ENCODE measurements around the gene PTPN18. TPM values are rescaled to one million over a fixed set of nuclear protein-coding genes. Genes with fewer than 3 reads are reported as not detected.

The PTPN18 gene
- total RNA-seq, 1 donor from 2014 or later = 26.0 TPM

- Mint-ChIP-seq H3K4me3 (ENCODE audit: unreplicated experiment) (no peak overlapping the region), H3K9me3 (ENCODE audit: low read depth) (no peaks in the 10 kb centered on the region), H3K4me1 (ENCODE audit: low read depth) (peaks cover 32% of the 10 kb centered on the region), H3K27me3 (ENCODE audit: low read depth) (no peaks in the 10 kb centered on the region), H3K36me3 (ENCODE audit: low read depth) (peaks cover 20% of the 10 kb centered on the region), H3K27ac (ENCODE audit: unreplicated experiment) (no peak overlapping the region)
- TF ChIP-seq CTCF (IDR thresholded peaks at IDR 0.05) = no peak
- no peak for DNase-seq (ENCODE audit: low spot score)
These were observed 22.5 kb downstream of the PTPN18 start for GRCh38 chr2:130378206-130378897.

GRCh38 chr2:130378898-130379214, 23.0 kb downstream of the PTPN18 start:
- peaks cover 20% of the 10 kb centered on the region for H3K36me3 Mint-ChIP-seq (ENCODE audit: low read depth)
- peaks cover 27% of the 10 kb centered on the region for H3K4me1 Mint-ChIP-seq (ENCODE audit: low read depth)
- no peak for DNase-seq (ENCODE audit: low spot score)
- no peak for TF ChIP-seq CTCF (IDR thresholded peaks at IDR 0.05)
- H3K9me3 Mint-ChIP-seq (ENCODE audit: low read depth) = no peaks in the 10 kb centered on the region
- H3K27me3 Mint-ChIP-seq (ENCODE audit: low read depth) = no peaks in the 10 kb centered on the region
- no peak overlapping the region for H3K4me3 Mint-ChIP-seq (ENCODE audit: unreplicated experiment)
- no peak overlapping the region for H3K27ac Mint-ChIP-seq (ENCODE audit: unreplicated experiment)

- no peak for DNase-seq (ENCODE audit: low spot score)
- H3K4me1 Mint-ChIP-seq (ENCODE audit: low read depth) = peaks cover 12% of the 10 kb centered on the region
- no peaks in the 10 kb centered on the region for H3K9me3 Mint-ChIP-seq (ENCODE audit: low read depth)
- no peaks in the 10 kb centered on the region for H3K27me3 Mint-ChIP-seq (ENCODE audit: low read depth)
- H3K27ac Mint-ChIP-seq (ENCODE audit: unreplicated experiment) = no peak overlapping the region
- H3K36me3 Mint-ChIP-seq (ENCODE audit: low read depth) = peaks cover 19% of the 10 kb centered on the region
- TF ChIP-seq CTCF (IDR thresholded peaks at IDR 0.05) = no peak
- no peak overlapping the region for H3K4me3 Mint-ChIP-seq (ENCODE audit: unreplicated experiment)
These were observed 24.5 kb downstream of the PTPN18 start for GRCh38 chr2:130380096-130380934.

- Mint-ChIP-seq H3K27me3 (ENCODE audit: low read depth) (no peaks in the 10 kb centered on the region), H3K9me3 (ENCODE audit: low read depth) (no peaks in the 10 kb centered on the region), H3K36me3 (ENCODE audit: low read depth) (peaks cover 15% of the 10 kb centered on the region), H3K27ac (ENCODE audit: unreplicated experiment) (no peak overlapping the region), H3K4me3 (ENCODE audit: unreplicated experiment) (no peak overlapping the region), H3K4me1 (ENCODE audit: low read depth) (peaks cover 6% of the 10 kb centered on the region)
- no peak for TF ChIP-seq CTCF (IDR thresholded peaks at IDR 0.05)
- no peak for DNase-seq (ENCODE audit: low spot score)
These were observed 25.3 kb downstream of the PTPN18 start for GRCh38 chr2:130381145-130381544.

- H3K9me3 Mint-ChIP-seq (ENCODE audit: low read depth) = no peaks in the 10 kb centered on the region
- H3K4me3 Mint-ChIP-seq (ENCODE audit: unreplicated experiment) = no peak overlapping the region
- peaks cover 13% of the 10 kb centered on the region for H3K36me3 Mint-ChIP-seq (ENCODE audit: low read depth)
- no peak for TF ChIP-seq CTCF (IDR thresholded peaks at IDR 0.05)
- no peaks in the 10 kb centered on the region for H3K27me3 Mint-ChIP-seq (ENCODE audit: low read depth)
- H3K4me1 Mint-ChIP-seq (ENCODE audit: low read depth) = peaks cover 8% of the 10 kb centered on the region
- no peak for DNase-seq (ENCODE audit: low spot score)
- H3K27ac Mint-ChIP-seq (ENCODE audit: unreplicated experiment) = no peak overlapping the region
These were observed 25.8 kb downstream of the PTPN18 start for GRCh38 chr2:130381619-130382018.

Data from chondrocyte (in vitro differentiated cells).